Measurements from ENCODE around the gene ABCA13.

The ABCA13 gene

DNA sequence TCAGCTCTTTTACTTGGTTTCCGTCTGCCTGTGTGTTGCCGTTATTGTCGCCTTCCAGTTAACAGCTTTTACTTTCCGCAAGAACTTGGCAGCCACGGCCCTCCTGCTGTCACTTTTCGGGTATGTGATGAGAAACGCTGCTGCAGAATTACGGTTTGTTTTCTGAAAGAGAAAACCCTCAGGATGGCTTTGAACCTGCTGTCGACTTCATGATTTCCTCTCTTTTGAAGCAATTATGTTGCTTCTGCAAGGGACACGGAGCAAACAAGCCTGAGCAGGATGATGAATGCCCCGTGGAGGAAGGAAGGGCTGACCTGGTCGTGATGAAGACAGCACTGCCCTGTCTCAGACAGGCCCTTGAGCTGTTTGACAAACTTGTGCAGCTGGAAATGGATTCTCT, 339.8 kb downstream of the ABCA13 start:
- no peak for DNase-seq (ENCODE audit: low read depth, low spot score)

DNA sequence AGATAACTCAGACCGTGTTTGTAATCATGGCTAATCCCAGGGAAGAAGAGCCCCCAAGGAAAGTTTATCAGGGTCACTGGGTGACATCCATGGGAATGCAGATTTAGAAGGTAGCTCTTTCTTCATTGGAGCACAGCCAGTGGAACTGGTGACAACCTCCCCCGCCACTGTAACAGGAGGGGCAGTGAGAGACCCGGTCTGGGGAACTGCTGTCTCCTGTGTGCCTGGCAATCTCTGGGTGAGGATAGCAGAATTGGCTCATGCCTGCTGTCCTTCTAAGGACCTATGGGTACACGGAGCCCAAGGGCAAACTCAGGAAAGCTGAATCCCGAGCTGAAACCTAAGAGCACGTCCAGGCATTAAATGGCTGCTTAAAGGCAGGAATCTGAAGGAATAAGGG, 341.6 kb downstream of the ABCA13 start:
- no peak for DNase-seq (ENCODE audit: low read depth, low spot score)

DNA sequence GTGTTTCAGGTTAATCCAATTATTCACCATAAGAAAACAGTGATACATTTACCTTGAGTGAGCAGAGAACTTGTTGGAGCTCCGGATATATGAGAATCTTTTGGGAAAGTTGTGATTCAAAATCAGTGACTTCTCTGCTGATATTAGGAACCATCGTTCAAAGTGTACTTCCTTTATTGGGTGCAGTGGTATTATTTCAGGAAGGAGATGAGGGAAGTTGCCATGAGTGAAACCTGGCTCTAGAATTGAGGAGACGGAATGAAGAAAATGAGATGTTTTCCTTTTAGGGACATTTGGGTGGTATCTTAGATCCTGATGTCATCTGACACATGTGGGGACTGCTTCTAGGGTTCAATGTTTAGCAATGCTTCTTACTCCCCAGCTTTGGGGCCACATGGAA, 343.9 kb downstream of the ABCA13 start:
- no peak for DNase-seq (ENCODE audit: low read depth, low spot score)

DNA sequence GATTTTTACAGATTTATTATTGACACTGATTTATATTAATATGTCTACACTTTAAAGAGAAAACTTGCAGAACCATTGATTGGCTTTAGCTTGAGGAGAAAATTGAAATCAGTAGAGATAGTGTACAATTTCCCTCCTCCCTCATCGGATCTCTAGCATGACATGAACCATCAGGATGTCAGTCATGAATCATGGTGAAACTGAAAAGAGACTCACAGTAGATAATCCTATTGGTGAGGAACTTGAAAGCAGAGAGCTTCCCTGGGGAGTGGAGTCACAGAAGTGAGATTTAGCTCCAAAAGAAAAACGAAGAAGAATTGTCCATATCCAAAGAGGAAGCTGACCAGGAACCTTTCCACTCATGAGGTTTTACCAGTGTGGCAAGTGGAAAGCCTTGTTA, 346.8 kb downstream of the ABCA13 start:
- DNase-seq (ENCODE audit: low read depth, low spot score): no peak

DNA sequence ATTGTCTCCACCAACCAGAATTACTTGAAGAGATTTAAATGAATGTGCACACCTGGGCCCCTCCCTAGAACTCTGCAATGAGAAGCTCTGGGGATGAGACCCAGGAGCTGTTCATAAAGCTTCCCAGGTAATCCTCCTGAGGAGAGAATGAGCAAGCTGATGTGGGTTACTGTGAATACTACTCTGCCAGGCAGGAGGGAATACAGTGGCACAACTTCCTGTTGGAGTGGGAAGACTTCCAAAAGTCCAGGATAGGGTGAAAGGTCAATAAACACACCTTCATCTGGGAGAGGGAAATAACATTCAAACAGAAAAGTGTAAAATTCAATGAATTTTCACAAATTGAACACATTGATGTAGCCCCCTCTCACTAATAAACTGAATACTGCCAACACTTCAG, 351.4 kb downstream of the ABCA13 start:
- no peak for DNase-seq (ENCODE audit: low read depth, low spot score)

DNA sequence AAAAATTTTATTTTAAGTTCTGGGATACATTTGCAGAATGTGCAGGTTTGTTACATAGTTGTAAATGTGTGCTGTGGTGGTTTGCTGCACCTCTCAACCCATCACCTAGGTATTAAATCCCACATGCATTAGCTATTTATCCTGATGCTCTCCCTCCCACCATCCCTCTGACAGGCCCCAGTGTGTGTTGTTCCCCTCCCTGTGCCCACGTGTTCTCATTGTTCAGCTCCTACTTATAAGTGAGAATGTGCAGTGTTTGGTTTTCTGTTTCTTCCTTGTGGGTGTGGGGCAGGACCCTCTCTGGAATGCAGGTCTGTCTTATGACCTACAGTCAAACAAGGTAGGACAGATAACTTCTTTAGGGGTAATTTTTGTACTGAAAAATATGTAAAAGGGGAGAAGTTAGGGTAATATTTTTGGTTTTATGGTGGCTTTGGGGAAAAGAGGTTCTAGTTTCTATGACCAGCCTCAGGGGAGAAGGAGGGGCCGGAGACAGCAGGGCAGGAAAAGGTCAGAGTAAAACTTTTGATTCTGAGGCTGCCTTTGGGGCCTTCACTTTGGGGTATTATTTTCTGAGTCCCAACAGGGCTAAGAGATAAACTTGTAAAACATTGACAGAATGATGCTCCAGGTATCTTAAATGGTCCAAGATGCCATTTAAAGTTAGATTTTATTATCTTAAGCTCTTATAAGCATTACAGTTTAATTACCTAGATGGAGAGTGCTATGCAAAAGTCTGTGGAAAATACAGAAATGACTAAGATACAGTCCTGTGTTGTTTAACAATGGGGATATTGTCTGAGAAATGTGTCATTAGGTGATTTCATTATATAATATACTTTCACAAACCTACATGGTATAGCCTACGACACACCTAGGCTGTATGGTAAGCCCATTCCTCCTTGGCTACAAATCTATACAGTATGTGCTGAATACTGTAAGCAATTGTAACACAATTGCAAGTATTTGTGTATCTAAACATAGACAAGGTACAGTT, 354.8 kb downstream of the ABCA13 start:
- DNase-seq (ENCODE audit: low read depth, low spot score): no peak

DNA sequence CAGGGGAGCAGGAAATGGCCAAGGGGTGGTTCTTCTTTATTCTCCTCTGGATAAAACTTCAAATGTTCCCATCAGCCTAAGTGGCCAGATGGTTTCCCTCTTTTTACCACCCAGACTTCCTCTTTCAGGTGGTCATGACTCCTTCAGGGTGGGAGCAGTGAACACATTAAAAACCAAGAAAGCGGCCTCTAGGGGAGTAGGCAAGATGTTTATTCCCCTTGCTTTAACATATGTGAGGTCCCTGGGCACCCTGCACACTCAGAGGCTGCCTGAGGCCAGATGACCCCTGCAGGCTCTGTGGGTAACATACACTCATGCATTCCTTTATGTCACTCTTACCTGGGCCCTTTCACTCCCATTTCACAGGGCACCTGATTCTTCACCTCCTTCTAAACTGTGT, 357.4 kb downstream of the ABCA13 start:
- DNase-seq (ENCODE audit: low read depth, low spot score): no peak

DNA sequence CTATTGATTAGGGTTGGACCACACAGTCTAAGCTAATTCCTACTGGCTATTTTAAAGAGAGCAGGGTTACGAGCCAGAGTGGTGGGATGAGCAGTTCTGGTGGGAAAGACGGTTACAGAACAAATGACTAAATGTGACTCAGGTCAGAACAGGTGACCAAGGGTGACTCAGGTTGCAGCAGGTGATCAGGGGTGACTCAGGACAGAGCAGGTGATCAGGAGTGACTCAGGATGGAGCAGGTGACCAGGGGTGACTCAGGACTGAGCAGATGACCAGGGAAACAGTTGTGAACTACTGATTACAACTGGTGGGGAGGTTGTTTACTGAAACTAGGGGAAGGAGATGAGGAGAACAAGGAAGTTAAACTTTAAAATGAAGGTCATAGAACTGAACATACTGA, 366.3 kb downstream of the ABCA13 start:
- DNase-seq (ENCODE audit: low read depth, low spot score): no peak

DNA sequence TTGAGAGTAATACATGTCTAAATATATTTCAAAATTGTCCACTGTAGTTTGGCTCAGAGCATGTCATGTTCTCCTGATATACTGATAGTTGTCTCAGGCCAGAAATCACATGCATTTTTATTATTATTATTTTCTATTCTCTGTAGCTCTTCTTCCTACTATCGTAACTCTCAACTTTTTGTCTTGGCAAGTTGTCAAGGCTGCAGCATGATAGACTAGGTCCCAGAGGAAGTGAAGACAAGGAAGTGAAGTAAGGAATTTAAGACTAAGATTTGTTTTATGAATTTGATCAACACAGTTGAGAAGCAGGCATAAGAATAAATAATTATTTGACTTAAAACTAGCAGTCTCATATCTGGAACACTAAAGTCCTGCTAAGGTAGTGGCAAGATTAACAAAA, 369.5 kb downstream of the ABCA13 start:
- DNase-seq (ENCODE audit: low read depth, low spot score): no peak

DNA sequence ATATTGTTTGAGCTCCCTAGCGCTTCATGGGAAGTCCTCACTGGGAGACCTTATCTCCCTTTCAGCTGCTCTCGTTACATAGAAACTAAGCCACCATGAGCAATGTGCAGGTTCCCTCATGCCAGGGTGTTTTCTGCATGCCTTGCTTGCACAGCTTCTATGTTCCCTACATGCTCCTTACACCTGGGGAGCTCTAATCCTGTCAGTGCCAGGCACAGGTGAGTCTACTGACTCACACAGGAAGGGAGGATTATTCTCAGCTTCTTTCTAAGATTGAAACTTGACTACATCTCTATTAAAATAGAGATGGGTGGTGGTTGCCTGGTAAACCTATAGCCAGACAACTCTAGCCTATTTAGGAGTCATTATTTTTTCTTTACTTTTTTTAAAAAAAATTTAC, 377.4 kb downstream of the ABCA13 start:
- no peak for DNase-seq (ENCODE audit: low read depth, low spot score)

DNA sequence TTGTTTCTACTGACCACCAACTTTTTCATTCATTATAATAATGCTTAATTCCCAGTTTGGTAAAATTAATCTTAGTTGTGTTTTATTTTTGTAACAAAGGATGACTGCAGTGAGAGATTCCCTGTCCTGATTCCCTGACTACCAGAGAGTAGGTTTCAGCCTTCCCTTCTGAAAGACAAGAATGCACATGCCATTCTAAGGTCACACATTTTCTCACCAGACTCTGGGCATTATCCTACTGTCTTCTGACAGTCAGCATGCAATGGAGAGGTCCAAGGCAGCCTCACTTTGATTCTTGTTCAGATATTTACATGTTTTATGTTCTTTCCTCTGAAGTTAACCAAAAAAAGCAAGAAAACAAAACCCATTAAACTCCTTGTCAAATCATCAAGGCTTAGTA, 380.4 kb downstream of the ABCA13 start:
- no peak for DNase-seq (ENCODE audit: low read depth, low spot score)

DNA sequence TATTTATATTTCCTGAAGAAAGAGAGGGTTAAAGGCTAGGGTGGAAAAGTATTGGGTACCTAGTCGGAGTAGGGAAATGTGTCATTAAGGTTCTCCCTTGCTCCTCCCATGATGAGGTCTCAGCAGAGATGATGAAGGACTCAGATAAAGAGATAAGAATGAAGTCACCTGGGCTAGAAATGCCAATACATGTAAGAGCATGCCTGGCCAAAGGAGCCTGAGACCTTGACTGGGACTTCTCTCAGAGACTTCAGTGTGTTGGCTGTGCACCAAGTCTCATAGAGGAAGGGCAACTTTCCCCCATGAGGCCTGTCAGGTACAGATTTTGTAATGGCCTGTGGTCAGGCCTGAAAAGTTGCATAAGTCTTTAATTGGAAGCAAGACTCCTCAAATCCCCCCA, 392.1 kb downstream of the ABCA13 start:
- DNase-seq (ENCODE audit: low read depth, low spot score): no peak

DNA sequence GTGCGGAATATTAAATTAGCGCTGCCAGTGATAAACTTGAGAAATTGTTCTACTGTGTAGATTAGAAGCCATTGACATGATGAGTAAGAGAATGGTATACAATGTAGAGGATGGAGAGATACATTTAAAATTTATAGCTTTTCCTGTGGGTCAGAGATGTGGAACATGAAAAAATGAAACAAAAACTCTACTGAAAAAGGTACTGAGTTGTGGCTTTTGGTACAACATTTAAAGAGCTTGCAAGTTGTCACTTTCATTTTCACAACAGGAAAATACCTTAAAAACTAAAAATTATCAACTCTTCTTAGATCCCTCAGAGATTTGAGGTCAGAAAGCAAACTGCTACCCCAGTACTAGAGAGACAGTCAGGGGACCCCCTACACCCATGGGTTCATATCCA, 404.3 kb downstream of the ABCA13 start:
- DNase-seq (ENCODE audit: low read depth, low spot score): no peak

DNA sequence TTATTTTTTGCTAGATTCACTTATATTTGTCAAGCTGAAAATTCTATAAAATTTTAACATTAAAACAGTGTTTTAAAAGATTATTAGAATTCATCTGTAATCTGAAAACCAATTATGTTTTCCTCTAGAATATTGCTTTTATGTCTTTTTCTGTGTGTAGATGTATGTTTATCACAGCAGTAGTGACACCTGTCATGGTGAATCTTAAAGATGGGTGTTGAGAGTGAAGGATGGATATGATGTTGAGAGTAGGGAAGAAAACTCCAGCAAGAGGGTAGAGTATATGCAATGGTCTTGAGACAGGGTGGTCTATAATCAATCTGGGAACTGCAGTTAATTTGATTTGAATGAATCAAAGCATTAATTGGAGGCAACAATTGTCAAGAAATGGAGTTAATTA, 416.2 kb downstream of the ABCA13 start:
- DNase-seq (ENCODE audit: low read depth, low spot score): no peak

DNA sequence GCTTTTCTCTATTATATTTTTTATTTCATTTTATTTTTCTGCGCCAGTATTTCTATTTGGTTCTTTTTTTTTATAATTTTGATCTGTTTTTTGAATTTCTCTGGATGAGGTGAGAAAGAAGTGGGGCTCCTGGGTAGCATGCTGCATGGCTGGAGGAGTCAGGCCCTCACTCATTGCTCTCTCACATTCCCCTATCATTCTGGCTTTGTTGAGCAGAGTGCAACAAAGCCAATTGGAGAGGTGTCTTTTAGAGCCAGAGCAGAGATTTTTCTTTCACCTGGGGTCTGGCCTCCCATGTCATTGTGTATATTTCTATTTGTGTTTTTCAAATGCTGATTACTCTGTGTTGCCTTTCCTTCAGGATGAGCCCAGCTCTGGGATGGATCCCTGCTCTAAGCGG, 423.1 kb downstream of the ABCA13 start:
- DNase-seq (ENCODE audit: low read depth, low spot score): no peak

DNA sequence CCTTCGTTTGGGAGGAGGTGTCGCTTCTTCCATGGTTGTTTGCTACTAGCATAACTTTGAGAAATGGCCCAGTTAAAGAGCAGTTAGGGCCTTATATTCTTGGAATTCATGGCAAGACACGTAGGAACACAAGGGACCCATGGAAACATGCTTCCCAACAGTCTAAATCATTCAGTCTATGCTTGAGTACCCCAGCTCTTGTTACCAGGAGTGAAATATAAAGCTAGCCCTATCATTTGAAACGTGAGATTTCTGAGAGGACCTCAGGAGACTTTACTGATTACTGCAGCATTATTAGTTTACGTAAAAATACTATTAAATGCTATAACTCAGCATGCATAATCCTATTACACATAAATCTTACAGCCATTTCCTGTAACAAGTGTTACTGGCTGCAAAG, 424.5 kb downstream of the ABCA13 start:
- DNase-seq (ENCODE audit: low read depth, low spot score): no peak

DNA sequence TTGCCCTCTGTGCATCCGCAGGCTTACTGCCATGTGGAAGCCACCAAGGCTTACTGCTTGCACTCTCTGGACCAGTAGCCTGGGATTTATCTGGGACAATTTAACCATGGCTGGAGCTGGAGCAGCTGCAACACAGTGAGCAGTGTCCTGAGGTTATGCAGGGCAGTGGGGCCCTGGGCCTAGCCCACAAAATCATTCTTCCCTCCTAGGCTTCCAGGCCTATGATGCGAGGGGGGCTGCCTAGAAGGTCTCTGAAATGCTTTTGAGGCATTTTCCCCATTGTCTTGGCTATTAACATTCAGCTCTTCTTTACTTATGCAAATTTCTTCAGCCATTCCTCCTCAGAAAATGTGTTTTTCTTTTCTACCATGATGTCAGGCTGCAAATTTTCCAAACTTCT, 439.4 kb downstream of the ABCA13 start:
- DNase-seq (ENCODE audit: low read depth, low spot score): no peak

DNA sequence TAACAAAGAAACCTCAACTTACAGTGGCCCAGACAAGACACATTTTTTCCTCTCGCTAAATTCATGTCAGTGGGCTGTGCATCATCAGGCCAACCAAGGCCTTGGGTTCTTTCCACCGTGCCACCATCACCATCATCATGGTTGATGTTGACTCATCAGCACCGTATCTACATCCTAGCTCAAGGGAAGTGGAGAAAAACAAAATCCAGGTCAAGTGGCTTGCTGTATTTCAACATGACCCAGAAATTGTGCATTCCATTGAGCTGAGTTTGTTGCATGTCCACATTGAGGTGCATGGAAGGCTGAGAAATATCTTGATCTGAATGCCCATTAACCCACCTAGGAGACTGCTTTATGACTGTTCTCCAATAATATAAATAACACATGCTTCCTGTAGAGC, 440.7 kb downstream of the ABCA13 start:
- no peak for DNase-seq (ENCODE audit: low read depth, low spot score)

DNA sequence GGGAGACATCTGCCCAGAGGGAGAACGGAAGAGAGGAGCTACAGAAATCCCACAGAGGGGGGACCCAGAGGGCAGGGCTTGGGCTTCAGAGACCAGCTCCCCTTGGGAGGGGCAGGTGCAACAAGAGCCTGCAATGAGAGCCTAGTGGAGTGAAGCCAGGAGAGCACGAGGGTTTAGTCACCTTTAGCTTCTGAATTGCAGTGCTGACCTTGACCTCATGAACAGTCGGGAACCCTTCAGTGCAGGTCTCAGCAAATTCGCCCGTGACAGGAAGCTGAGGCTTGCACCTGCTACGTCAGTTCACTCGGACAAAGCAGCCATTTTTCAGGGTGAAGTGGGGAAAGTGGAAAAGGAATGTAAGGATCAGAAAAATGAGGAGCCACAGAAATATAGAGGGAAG, 446.2 kb downstream of the ABCA13 start:
- no peak for DNase-seq (ENCODE audit: low read depth, low spot score)

DNA sequence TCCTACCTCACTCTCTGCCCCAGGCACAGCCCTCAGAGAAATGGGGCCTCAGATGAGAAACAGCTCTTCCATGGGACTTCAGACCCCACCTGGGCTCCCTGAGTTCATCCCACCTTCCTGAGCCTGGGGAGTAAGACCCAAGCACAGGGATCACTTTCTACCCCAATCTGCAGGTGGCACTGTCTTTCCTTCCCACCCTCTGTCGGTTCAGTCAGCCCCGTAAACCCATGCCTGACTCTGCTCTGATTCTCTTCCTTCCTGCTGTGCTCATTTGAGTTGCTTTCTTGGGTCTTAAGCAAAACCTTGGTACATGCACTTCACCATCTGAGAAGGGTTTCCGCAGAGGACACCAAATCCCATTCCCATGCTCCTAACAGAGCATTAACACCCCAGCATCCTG, 446.7 kb downstream of the ABCA13 start:
- DNase-seq (ENCODE audit: low read depth, low spot score): no peak

DNA sequence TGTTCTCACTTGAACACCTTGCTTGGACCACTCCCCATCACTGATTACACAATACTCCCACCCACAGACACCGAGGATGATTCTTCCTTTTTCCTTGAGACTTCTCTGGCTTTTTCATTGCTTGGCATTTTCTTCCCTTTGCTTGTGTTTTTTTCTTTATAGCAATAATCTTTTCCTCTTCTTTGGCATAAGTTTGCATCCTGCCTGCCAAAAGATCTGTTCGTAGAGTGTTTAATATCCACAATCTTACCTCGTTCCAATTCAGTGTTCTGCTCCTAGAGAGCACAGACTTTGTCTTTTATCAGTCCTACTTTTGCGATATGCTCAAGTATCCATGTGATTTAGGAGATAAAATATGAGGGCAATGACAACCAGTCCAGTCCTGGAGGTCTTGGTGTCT, 449.8 kb downstream of the ABCA13 start:
- DNase-seq (ENCODE audit: low read depth, low spot score): no peak

DNA sequence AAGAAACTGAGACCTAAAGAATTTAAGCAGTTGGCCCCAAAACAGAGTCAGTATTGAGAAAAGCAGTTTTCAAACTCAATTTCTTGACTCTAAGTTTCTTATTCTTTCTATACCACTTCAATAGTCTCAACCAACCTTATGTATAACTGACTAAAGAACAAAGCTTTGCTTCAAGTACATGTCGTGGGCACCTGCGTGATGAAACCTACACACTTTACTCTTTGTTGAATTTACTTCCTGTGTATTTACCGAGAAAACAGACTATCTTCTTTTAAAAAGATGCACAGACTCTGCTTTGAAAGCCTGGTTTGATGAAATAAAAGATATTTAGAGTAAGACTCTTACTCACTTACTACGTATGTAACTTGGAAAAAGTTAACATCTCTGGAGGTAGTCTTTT, 455.9 kb downstream of the ABCA13 start:
- no peak for DNase-seq (ENCODE audit: low read depth, low spot score)

DNA sequence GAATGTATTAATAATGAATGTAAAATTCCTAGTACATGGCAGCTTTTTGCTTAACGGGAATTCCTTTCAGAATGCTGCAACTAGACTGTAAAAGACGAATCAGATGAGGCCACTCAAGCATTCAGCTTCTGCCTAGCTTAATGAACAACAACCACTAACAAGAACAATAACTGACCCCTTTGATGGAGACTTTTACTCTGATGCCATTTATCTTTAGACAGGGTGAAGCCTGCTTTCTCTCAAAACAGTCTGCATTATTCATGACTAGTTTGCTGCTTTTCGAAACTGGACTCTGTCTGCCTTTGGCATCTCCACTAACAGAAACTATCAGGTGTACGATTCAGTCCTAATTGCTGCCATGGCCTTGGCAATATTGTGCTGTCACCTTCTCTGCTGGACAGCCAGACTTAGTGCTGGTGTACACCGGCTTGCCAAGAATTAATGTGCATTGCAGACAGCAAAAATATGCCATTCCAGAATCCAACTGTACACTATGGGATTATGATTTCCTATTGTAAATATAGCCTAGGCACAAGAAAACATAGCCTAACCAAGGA, 457.6 kb downstream of the ABCA13 start:
- DNase-seq (ENCODE audit: low read depth, low spot score): no peak

Data from brain pericyte (primary cell).